Measurements from ENCODE around the gene INPP4A. TPM values are rescaled to one million over a fixed set of nuclear protein-coding genes. Genes with fewer than 3 reads are reported as not detected.
A peak's percentile ranks its signal among the peaks of the same experiment; 100 is the strongest.

The INPP4A gene
- total and polyA plus RNA-seq, 10 of the 15 experiments (the other 5 are each of a cell fraction or from before 2014, with no cell fraction given), result 4.7 to 62.3 (median 36.9) TPM

DNA sequence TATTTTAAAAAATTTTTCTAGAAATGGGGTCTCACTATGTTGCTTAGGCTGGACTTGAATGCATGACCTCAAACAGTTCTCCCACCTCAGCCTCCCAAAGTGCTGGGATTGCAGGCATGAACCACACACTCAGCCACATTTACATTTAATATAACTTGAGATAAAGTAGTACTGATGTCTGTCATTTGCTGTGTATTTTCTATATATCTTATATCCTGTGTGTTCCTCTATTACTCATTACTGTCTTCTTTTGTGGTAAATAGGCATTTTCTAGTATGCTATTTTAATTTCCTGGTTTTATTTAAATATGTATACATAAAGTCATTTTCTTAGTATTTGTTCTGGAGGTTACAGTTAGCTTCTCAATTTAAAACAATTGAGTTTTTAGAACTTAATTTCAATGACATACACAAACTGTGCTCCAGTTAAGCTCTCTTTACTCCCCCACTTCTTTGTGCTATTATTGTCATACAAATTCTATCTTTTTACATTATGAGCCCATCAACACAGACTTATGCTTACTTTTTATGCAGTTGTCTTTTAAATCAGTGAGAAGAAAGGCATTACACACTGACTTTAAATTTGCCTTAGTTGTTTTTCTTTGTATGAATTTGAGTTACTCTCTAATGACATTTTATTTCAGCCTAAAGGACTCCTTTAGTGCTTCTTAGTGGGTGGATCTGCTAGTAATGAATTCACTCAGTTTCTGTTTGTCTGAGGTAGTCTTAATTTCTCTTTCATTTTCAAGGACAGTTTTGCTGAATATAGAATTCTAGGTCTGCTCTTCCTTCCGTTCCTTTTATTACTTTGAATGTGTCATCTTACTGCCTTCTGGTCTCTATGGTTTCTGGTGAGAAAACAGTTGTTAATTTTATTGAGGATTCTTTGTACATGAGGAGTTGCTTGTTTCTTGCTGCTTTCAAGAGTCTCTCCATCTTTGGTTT is 6.2 kb upstream of the INPP4A start (continued):
- TF ChIP-seq, protein P1, sequence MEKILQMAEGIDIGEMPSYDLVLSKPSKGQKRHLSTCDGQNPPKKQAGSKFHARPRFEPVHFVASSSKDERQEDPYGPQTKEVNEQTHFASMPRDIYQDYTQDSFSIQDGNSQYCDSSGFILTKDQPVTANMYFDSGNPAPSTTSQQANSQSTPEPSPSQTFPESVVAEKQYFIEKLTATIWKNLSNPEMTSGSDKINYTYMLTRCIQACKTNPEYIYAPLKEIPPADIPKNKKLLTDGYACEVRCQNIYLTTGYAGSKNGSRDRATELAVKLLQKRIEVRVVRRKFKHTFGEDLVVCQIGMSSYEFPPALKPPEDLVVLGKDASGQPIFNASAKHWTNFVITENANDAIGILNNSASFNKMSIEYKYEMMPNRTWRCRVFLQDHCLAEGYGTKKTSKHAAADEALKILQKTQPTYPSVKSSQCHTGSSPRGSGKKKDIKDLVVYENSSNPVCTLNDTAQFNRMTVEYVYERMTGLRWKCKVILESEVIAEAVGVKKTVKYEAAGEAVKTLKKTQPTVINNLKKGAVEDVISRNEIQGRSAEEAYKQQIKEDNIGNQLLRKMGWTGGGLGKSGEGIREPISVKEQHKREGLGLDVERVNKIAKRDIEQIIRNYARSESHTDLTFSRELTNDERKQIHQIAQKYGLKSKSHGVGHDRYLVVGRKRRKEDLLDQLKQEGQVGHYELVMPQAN (conservative IDR thresholded peaks at IDR 0.05), result no peak
- TF ChIP-seq CHD2 (IDR thresholded peaks at IDR 0.05; ENCODE audit: borderline replicate concordance, low read depth, low read length), result no peak
- TF ChIP-seq CHD1 (IDR thresholded peaks at IDR 0.05; ENCODE audit: low read depth, low read length), result no peak
- TF ChIP-seq, protein P2, sequence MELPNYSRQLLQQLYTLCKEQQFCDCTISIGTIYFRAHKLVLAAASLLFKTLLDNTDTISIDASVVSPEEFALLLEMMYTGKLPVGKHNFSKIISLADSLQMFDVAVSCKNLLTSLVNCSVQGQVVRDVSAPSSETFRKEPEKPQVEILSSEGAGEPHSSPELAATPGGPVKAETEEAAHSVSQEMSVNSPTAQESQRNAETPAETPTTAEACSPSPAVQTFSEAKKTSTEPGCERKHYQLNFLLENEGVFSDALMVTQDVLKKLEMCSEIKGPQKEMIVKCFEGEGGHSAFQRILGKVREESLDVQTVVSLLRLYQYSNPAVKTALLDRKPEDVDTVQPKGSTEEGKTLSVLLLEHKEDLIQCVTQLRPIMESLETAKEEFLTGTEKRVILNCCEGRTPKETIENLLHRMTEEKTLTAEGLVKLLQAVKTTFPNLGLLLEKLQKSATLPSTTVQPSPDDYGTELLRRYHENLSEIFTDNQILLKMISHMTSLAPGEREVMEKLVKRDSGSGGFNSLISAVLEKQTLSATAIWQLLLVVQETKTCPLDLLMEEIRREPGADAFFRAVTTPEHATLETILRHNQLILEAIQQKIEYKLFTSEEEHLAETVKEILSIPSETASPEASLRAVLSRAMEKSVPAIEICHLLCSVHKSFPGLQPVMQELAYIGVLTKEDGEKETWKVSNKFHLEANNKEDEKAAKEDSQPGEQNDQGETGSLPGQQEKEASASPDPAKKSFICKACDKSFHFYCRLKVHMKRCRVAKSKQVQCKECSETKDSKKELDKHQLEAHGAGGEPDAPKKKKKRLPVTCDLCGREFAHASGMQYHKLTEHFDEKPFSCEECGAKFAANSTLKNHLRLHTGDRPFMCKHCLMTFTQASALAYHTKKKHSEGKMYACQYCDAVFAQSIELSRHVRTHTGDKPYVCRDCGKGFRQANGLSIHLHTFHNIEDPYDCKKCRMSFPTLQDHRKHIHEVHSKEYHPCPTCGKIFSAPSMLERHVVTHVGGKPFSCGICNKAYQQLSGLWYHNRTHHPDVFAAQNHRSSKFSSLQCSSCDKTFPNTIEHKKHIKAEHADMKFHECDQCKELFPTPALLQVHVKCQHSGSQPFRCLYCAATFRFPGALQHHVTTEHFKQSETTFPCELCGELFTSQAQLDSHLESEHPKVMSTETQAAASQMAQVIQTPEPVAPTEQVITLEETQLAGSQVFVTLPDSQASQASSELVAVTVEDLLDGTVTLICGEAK (IDR thresholded peaks at IDR 0.05; ENCODE audit: borderline replicate concordance), result peak; percentile 61; the same call in 1 of the 2 replicates
- TF ChIP-seq NFXL1 (IDR thresholded peaks at IDR 0.05; ENCODE audit: borderline replicate concordance), result no peak
- no peak for TF ChIP-seq MTA3 (IDR thresholded peaks at IDR 0.05; ENCODE audit: borderline replicate concordance, low read length)
- TF ChIP-seq, protein P3, sequence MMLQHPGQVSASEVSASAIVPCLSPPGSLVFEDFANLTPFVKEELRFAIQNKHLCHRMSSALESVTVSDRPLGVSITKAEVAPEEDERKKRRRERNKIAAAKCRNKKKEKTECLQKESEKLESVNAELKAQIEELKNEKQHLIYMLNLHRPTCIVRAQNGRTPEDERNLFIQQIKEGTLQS (IDR thresholded peaks at IDR 0.05; ENCODE audit: borderline replicate concordance, extremely low read depth, low read depth, low read length), result no peak
- TF ChIP-seq NFYA (IDR thresholded peaks at IDR 0.05; ENCODE audit: borderline replicate concordance, low read depth, low read length), result no peak
- TF ChIP-seq IKZF2 (IDR thresholded peaks at IDR 0.05), result peak in 1 of 2 experiments; percentile 45; a peak in 1 of 4 replicates
- TF ChIP-seq, protein P4, sequence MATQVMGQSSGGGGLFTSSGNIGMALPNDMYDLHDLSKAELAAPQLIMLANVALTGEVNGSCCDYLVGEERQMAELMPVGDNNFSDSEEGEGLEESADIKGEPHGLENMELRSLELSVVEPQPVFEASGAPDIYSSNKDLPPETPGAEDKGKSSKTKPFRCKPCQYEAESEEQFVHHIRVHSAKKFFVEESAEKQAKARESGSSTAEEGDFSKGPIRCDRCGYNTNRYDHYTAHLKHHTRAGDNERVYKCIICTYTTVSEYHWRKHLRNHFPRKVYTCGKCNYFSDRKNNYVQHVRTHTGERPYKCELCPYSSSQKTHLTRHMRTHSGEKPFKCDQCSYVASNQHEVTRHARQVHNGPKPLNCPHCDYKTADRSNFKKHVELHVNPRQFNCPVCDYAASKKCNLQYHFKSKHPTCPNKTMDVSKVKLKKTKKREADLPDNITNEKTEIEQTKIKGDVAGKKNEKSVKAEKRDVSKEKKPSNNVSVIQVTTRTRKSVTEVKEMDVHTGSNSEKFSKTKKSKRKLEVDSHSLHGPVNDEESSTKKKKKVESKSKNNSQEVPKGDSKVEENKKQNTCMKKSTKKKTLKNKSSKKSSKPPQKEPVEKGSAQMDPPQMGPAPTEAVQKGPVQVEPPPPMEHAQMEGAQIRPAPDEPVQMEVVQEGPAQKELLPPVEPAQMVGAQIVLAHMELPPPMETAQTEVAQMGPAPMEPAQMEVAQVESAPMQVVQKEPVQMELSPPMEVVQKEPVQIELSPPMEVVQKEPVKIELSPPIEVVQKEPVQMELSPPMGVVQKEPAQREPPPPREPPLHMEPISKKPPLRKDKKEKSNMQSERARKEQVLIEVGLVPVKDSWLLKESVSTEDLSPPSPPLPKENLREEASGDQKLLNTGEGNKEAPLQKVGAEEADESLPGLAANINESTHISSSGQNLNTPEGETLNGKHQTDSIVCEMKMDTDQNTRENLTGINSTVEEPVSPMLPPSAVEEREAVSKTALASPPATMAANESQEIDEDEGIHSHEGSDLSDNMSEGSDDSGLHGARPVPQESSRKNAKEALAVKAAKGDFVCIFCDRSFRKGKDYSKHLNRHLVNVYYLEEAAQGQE (IDR thresholded peaks at IDR 0.05; ENCODE audit: low read depth, low read length), result no peak
- TF ChIP-seq SMARCA5 (IDR thresholded peaks at IDR 0.05), result no peak
- no peak for TF ChIP-seq NR2C2 (IDR thresholded peaks at IDR 0.05; ENCODE audit: borderline replicate concordance, control insufficient read depth, insufficient read length, low read depth)
- TF ChIP-seq, protein P5, sequence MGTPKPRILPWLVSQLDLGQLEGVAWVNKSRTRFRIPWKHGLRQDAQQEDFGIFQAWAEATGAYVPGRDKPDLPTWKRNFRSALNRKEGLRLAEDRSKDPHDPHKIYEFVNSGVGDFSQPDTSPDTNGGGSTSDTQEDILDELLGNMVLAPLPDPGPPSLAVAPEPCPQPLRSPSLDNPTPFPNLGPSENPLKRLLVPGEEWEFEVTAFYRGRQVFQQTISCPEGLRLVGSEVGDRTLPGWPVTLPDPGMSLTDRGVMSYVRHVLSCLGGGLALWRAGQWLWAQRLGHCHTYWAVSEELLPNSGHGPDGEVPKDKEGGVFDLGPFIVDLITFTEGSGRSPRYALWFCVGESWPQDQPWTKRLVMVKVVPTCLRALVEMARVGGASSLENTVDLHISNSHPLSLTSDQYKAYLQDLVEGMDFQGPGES (IDR thresholded peaks at IDR 0.05), result no peak
- TF ChIP-seq, protein P6, sequence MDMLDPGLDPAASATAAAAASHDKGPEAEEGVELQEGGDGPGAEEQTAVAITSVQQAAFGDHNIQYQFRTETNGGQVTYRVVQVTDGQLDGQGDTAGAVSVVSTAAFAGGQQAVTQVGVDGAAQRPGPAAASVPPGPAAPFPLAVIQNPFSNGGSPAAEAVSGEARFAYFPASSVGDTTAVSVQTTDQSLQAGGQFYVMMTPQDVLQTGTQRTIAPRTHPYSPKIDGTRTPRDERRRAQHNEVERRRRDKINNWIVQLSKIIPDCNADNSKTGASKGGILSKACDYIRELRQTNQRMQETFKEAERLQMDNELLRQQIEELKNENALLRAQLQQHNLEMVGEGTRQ (IDR thresholded peaks at IDR 0.05; ENCODE audit: borderline replicate concordance, low read depth, low read length), result no peak

Measured in GM12878 (cell line).